NCI-H1092 treated with DMSO at 0.1 percent for 48 hours (cell line): Measurements from ENCODE around the gene SLC29A3.
"Not testable (repeated sequence)": the region's sequence is repeated elsewhere in the genome, so short reads cannot be mapped to it uniquely, and the experiment has no call there.

Experiments
- DNase-seq: peaks from one replicate; lab custom pipeline; 2025; lab: John Stamatoyannopoulos, UW

The SLC29A3 gene

GRCh38 chr10:71319042-71319799 lies at the start of gene SLC29A3:
SLC29A3 (plus strand) TSS chr10:71319259; CDS start chr10:71319310, 51 bp downstream.
- peak; percentile 74 for DNase-seq

GRCh38 chr10:71269301-71270288 lies 49.5 kb upstream of the SLC29A3 start:
- DNase-seq = no peak

DNA sequence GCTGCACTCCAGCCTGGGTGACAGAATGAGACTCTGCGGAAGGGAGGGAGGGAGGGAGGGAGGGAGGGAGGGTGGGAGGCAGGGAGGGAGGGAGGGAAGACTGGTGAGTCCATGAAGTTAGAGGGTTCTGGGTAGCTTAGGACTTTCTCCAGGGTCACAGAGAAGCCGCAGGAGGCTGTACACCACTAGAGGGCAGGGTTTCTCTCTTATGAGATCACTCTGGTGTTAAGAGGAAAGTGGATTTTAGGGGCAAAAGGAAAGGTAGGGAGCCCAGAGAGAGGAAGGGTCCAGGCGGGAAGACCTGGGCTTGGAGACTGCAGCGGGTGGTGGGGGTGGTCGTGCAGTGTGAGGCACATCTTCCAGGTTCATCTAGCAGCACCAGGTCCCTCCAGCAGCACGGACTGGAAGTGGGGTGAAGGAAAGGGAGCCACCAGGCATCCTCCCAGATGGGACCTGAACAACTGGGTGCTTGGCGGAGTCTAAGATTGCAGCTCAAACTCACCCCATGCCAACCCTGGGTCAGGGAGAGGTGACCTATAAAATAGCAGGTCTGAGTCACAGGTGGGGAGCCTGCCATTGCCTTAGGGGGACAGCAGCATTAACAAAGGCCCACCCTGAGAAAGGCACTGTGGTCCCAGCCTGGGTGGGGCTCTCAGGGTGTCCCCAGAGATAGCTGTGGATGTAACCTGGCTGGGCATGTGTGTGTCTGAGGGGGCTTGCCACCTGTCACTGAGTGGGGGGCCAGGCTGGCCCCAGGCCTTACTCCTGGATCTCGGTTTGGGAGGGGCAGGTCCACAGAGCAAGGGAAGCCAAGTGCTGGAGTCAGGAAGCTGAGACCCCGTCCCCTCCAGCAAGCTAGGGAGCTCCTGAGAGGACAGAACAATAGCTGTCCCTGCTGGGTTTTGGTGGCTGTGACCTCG lies 48.5 kb upstream of the SLC29A3 start:
- DNase-seq = peak; percentile 44

- no peak for DNase-seq
Measured at GRCh38 chr10:71271662-71272055, 47.4 kb upstream of the SLC29A3 start.

DNA sequence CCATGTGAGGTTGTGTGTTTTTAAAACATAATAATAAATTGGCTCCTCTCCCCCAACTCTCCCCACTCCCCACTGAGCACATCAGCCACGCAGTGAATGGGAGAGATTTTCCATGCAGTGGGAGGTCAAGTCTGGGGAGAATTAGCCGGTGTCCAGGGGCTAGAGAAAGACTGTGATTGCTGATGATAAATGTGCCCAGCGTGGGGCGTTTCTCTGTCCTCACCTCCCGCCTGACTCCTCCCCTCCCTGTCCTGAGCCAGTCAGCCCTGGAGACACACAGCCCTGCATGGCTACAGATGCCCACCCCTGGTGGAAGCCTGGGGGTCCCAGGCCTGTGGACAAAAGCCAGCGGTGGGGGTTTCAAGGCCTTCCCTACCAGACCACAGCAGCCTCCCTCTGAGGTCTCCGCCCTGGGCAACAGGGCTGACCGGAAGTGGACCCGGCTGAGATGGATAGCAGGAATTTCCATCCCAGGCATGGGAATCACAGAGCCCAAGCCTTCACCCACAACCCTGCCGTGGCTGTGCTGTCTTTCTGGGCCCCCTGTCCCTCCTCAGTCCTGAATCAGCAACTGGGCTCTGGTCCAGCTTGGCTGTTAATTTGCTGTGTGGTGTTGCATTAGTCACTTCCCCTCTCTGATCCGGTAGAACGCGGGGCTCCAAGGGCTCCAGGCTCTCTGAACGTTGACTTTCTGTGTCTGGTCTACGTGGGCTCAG lies 46.8 kb upstream of the SLC29A3 start:
- DNase-seq = no peak

GRCh38 chr10:71272974-71273373 lies 46.1 kb upstream of the SLC29A3 start:
- not testable (repeated sequence) for DNase-seq

DNA sequence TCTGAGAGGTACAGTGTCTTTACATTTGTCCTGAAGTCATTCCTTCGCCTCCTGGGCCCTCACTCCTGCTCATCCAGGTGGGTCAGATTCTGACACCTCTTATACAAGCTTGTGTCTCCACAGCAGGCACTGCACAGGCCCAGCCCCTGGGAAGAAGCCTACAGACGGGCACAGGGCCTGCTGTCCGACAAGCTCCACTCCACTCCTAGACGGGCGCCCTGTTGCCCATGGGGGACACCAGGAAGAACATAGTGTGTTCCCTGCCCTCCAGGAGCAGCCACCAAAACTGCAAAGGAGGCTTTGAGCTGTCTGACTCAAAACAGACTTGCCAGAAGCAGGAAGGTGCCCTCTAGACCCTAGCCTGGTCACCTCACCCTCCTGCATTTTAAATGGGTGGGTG lies 45.6 kb upstream of the SLC29A3 start:
- DNase-seq = no peak

- no peak for DNase-seq
Measured at GRCh38 chr10:71274901-71275796, 43.9 kb upstream of the SLC29A3 start.

DNA sequence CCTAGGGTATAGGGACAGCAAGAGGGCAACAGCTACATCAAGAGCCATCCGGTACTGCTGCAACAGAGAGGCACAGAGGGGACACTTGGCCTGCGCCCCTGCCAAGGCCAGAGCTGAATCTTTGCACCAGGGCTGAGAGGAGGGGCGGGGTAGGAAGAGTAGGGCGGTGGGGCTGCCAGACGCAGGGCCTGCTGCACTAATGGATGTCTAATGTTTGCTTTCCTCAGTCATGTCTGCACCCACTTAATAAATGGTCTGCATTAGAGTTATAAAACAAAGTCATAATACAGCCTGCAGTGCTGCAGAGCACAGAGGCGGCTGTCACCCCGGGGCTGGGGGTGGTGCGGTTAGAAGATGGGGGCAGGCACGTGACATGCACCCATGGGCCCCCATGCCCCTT lies 42.2 kb upstream of the SLC29A3 start:
- no peak for DNase-seq

GRCh38 chr10:71277914-71278665 lies 41.0 kb upstream of the SLC29A3 start:
- no peak for DNase-seq

- peak; percentile 8 for DNase-seq
Measured at GRCh38 chr10:71278691-71279588, 40.1 kb upstream of the SLC29A3 start.

DNA sequence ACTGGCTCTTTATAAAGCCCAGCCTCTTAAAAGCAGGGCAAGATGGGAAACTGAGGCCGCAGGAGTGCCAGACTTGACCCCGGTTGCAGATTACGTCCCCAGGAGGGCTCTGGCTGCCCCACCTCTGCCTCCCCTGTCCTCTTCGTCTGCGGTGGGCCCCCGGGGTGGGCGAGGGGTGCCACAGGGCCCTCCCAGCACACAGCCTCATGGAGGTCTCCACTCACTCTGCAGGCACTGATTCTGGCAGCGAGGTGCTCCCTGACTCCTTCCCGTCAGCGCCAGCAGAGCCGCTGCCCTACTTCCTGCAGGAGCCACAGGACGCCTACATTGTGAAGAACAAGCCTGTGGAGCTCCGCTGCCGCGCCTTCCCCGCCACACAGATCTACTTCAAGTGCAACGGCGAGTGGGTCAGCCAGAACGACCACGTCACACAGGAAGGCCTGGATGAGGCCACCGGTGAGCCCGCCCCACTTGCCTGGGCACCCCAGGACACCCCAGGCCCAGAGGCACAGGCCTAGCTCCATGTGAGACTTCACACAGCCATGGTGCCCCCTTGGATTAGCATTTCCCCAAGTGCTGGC lies 39.4 kb upstream of the SLC29A3 start:
- no peak for DNase-seq

DNA sequence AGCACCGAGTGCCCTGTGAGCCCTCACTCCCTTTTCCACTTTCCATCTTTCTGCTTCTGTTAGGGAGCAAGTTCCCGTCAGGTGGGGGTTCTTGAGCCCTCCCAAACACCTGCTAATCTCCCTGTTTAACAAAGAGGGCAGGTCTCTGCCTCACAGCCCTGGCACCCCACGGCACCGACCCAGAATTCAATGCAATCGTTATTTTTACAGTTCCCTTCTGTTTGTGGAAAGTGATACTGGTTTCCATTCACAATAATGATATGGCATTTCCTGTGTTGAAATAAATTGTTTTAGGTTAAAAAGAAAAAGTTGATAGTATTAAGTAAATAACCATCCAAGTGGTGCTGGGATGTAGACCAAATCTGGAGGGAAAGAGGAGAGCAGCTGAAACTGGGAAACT lies 38.8 kb upstream of the SLC29A3 start:
- no peak for DNase-seq

DNA sequence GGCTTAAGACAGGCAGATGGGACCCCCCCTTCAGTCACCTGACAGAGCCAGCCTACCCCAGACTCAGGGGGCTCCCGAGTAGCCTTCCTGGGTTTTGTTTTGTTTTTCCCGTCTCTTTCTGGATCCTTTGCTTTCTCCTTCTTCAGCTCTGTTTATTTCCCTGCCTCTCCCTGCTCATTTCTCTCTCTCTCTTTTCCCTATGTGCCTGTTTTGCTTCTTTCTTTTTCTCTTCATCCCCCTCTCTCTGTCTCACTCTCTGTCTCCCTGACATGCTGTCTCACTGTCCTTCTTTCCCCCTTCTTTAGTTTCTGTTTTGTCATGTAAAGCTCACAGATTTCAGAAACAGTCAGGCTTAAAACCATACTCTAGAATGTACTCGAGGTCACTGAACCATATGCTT lies 38.2 kb upstream of the SLC29A3 start:
- DNase-seq = no peak

GRCh38 chr10:71281646-71282322 lies 37.3 kb upstream of the SLC29A3 start:
- DNase-seq = peak; percentile 17

DNA sequence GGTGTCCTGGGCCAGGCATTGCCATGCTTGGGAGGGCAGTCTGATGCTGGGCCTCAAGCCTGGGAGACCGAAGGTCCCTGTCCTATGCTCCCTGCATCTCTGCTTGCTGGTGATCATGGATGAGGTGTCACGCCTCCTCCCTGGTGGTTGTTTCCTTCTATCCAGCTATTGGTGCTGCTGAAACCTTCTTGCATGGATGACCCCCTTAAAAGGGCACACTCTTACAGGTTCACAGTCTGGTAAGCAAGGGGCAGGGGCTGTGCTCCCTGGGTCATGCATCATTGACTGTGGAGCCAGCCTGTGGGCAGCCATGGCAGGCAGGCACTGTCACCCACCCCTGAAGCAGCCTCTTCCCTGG lies 36.8 kb upstream of the SLC29A3 start:
- no peak for DNase-seq

DNA sequence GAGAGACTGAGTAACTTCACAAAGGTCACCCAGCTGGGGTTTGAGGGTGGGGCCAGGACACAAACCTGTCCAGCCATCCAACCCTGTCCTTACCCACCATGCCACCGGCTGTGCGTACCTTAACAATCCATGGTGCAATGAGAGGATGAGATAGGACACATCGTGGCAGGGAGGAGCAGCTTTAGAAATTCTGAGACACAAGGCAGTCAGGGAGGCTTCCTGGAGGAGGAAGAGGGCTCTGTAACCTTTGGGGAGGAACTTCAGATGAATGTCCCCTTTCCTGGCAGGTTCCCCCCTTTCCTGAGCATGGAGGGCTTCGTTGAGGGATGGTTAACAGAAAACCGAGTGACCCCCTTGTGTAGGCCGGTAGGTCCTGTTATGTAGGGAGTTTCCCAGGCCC lies 35.6 kb upstream of the SLC29A3 start:
- DNase-seq = no peak

GRCh38 chr10:71283876-71284275 lies 35.2 kb upstream of the SLC29A3 start:
- DNase-seq = no peak
